Fibroblast of the aortic adventitia (primary cell): ENCODE data around the gene FAM216A. TPM values are rescaled to one million over a fixed set of nuclear protein-coding genes. Genes with fewer than 3 reads are reported as not detected.
"Not testable (repeated sequence)": the region's sequence is repeated elsewhere in the genome, so short reads cannot be mapped to it uniquely, and the experiment has no call there.

Source experiments
- DNase-seq: peaks from one replicate; pipeline ENCODE4 v3.0.0-alpha.2; 2010; ENCODE audit warnings: low read depth
- H3K4me3 ChIP-seq: 2 replicates; pipeline ENCODE4 v1.5.1; 2011; ENCODE audit warnings: low read depth, mild to moderate bottlenecking, control low read depth, low read length, moderate library complexity
- CTCF ChIP-seq: IDR thresholded peaks from 2 replicates; pipeline ENCODE4 v1.5.1; 2011; ENCODE audit warnings: mild to moderate bottlenecking, low read length, control low read depth, inconsistent platforms; ENCODE audit not compliant: insufficient read depth
- total RNA-seq: library from RNA; depleted of rRNA; stranded (reverse); fragments of >200 nt; gene quantifications from 2 replicates; pipeline ENCODE4 v1.2.3, GENCODE V29; 2012; ENCODE audit warnings: low replicate concordance

The FAM216A gene
- total RNA-seq, 1 donor, result 17.4 TPM

DNA sequence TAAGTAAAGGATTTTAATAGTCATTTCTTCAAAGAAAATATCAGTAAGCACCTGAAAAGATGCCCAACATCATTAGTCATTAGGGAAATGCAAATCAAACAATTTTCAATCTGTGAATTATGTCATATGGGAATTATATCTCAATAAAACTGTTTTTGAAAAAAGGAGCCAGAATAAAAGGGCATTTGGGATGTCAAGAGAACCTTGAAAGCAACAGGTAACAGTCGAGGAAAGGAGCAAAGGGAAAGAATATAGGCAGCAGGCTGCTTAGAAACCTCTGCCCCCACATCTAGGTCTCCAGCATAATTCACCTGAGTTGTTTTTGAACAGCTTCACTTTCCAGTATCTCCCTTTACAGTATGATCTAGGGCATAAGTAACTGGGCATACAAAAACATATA lies 45.7 kb downstream of the FAM216A start:
- no peak for TF ChIP-seq CTCF
- DNase-seq, result no peak
- H3K4me3 ChIP-seq, result no peak overlapping the region

DNA sequence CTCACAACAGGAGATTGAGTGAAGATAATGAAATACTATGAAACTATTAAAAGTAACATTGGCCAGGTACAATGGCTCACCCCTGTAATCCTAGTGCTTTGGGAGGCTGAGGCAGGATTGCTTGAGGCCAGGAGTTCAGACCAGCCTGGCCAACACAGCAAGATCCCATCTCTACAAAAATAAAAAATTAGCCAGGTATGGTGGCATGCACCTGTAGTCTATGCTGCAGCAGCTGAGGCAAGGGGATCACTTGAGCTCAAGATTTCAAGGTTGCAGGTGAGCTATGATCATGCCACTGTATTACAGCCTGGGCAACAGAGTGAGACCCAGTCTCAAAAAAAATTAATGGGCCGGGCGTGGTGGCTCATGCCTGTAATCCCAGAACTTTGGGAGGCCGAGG lies 48.4 kb downstream of the FAM216A start:
- H3K4me3 ChIP-seq, result no peak overlapping the region
- TF ChIP-seq CTCF, result no peak
- DNase-seq, result no peak

DNA sequence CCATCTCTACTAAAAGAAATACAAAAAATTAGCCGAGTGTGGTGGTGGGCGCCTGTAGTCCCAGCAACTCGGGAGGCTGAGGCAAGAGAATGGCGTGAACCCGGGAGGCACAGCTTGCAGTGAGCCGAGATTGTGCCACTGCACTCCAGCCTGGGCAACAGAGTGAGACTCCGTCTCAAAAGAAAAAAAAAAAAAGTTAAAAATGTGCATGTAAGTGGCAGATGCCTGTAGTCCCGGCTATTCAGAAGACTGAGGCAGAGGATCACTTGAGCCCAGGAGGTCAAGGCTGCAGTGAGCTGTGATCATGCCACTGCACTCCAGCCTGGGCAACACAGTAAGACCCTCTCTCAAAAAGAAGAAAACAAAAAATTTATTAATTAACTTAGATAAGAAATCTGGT lies 49.4 kb downstream of the FAM216A start:
- not testable (repeated sequence) for DNase-seq, H3K4me3 ChIP-seq

DNA sequence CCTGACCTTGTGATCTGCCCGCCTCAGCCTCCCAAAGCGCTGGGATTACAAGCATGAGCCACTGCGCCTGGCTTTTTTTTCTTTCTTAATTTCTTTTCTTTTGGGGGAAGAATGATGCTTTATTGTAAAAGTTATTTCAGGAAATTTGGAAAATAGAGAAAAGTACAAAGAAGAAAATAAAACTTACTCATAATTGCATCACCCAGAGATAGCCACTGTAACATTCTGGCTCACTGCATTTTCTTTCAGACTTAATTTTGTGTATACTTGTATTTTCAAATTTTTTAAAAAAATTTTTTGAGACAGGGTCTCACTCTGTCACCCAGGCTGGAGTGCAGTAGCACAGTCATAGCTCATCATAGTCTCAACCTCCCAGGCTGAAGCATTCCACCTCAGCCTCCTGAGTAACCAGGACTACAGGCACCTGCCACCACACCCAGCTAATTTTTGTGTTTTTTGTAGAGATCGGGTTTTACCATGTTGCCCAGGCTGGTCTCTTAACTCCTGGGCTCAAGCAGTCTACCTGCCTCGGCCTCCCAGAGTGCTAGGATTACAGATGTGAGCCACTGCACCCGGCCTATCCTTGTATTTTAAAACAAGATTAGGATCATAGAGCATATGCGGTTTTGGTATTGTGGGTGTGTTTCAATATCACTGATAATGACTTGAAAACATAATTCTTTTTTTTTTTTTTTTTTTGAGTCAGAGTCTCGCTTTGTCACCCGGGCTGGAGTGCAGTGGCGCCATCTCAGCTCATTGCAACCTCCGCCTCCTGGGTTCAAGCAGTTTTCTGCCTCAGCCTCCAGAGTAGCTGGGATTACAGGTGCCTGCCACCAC lies 52.4 kb downstream of the FAM216A start:
- DNase-seq, result peak; percentile 46
- not testable (repeated sequence) for H3K4me3 ChIP-seq

DNA sequence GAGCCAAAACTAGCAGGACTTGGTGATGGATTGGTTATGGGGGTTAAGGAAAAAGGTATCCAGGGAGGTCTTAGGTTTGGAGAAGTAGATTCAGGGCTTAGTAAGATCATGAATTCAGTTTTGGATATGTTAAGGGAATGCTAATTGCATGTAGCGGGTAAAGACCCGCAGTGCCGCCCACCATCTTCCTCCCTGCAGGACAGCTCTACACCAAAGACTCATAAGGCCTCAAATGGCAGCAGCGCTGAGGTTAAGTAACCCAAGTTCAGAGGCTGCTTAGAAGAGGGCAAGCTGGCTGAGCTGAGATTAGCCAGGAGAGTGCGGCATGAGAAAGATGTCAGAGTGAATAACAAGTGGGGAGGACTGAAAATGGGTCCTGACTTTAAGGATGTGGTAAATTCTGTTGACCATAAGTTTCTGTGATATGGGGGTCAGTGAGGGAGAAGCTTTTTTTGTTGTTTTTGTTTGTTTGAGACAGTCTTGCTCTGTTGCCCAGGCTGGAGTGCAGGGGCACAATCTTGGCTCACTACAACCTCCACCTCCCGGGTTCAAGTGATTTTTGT lies 59.7 kb downstream of the FAM216A start:
- no peak for DNase-seq

GRCh38 chr12:110530511-110530910 lies 61.9 kb downstream of the FAM216A start:
- no peak for DNase-seq
- no peak for TF ChIP-seq CTCF
- H3K4me3 ChIP-seq, result no peak overlapping the region

More for the DNA sequence above, 59.7 kb downstream of the FAM216A start:
- H3K4me3 ChIP-seq, result no peak overlapping the region
- TF ChIP-seq CTCF, result no peak

DNA sequence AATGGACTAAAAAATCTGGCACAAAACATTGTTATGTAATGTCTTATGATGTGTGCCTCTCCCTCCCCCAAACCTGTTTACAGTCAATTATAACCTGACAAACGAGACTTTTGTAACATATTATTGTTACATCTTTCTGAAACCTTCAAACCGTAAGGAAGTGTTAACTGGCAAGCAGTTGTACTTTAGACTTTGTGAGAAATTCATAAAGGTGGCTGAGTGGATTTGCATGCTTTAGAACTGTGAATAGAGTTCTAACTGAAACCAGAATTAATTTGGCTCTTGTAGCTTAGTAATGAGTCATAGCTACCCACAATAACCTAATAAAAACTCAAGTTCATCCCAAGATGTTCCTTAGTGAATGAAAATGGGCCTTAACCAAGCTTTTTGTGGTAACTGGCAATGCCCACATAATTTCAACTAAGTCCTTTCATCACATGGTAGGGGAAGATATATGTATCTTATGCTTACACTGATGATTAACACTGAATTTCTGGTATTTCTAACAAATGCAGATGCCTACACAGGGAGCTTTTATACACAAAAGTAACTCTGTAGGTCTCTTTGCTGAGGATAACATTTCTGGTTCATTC lies 63.2 kb downstream of the FAM216A start:
- no peak overlapping the region for H3K4me3 ChIP-seq
- TF ChIP-seq CTCF, result no peak
- DNase-seq, result peak; percentile 60
